GM19043 (cell line): ENCODE data around the gene FHL2.
"Not testable (repeated sequence)": the region's sequence is repeated elsewhere in the genome, so short reads cannot be mapped to it uniquely, and the experiment has no call there.

Source experiments
- ATAC-seq: cut with Tn5 transposase; IDR thresholded peaks from one replicate; pipeline ENCODE4 v1.9.1; 2021; ENCODE audit warnings: low read depth; ENCODE audit not compliant: unreplicated experiment

Gene FHL2

DNA sequence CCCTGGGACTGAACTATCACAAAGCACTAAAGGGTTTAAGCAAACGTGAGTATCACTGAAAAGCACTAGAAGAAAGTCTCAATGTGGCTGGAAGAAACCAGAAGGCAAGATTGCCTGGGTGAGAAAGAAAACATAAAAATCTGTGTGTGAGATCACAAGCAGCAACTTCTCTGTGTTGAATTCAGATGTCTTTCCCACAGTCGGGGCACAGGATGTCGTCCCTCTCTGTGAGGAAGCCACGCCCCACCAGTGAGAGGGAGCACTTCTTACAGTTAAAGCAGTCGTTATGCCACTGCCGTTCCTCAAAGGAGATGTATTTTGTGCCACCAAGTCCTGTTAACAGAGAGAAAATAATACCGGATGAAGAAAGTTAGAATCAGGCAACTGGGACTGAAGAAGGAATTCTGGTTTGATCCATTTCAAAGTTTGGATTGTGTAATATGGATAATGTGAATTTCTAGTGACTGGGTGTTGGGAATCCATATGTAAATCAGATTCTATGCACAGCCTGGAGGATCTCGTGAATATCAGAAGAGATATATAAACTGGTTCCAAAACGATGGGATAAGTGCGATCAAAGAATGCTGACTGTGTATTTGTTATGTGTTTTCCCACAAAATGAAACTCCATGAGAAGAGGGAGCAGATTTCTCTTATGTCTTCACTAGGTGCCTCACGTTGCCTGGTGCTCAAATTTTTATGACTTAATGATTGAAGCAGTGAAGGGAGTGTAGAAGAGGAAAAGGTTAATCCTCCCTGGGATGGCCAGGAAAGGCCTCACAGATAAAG is 37.6 kb downstream of the FHL2 start:
- no peak for ATAC-seq

DNA sequence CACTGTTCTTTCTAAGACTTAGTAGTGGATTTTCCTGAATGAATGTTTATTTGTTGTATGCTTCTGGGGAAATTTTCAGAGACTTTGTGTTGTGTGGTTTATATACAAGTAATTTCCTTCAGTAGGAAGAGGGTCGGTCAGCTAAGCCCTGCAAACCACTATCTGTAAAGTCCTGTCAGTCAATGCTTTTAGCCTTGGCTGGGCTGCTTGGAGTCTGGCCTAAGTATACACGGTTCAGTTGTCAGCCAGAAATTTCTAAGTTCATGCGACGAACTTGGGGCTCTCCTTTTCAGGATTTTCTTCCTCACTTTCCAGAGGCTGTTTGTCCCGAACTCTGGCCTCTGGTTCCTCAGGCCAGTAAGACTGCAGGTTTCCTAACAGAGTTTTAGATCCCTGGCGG is 40.3 kb downstream of the FHL2 start:
- ATAC-seq, result no peak

DNA sequence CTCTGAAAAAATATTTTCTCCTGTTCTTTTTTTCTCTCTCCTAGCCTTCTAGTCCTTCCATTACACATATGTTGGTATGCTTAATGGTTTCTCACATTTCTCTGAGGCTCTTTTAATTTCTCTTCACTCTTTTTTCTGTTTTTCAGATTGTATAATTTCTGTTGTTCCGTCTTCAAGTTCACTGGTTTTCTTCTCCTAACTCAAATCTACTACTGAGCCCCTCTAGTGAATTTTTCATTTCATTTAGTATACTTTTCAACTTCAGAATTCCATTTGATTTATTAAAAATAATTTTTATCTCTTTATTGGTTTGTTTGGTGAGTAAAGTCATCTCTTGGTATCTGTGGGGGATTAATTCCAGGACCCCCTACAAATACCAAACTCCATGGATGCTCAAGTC is 41.7 kb downstream of the FHL2 start:
- ATAC-seq, result no peak

DNA sequence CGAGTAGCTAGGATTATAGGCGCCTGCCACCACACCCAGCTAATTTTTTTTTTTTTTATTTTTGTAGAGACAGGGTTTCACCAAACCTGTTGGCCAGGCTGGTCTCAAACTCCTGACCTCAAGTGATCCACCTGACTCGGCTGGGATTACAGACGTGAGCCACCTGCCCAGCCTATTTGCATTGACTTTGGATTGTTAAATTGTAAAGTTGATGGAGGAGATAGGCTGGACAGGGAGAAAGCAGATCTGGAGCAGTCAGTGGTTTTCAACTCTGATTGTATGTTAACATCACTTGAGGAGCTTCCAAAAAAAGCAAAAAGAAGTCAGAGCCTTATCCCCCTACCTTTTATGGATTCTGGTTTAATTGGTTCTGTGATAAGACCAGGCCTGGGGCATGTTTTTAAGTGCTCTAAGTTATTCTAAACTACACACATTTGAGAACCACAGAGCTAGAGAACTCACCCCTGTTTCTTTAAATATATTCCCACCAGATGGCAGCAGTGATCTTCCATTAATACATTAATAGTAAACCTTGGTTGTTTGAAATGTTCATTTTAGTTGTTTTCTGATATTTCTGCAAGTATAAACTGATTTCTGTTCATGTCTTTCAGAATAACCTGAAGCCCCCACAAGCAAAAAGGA is 54.0 kb downstream of the FHL2 start:
- no peak for ATAC-seq

DNA sequence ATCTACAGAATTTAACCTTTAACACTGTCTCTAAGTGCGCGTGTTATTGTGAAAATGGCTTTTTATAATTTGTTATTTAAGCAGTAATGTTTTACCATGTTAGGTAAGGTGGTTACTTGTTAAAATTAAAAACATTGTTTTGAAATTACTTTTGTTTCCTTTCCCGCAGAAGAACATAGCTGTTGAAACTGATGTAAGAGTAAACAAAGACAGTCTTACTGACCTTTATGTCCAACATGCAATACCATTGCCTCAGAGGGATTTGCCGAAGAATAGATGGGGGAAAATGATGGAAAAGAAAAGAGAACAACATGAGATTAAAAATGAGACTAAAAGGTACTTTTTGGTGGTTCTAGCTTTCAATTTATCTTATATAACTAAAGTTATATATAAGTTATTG is 59.4 kb downstream of the FHL2 start:
- ATAC-seq, result no peak

DNA sequence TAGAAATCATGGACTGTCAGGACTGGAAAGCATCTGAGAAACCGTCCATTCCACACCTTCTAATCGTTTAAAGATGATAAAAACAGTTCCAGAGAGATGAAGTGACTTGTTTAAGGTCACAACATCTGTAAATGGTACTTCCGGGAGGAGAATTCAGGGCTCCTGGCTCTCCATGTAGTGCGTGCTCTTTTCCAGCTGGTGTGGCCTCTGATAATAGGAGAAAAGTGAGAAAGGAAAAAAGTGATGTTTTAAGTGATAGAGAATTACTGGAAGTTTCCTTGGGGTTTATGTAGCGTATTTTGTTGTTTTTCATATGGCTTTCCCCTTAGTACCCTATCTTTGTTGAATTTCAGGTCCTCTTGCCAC is 60.8 kb downstream of the FHL2 start:
- ATAC-seq, result peak; percentile 8

DNA sequence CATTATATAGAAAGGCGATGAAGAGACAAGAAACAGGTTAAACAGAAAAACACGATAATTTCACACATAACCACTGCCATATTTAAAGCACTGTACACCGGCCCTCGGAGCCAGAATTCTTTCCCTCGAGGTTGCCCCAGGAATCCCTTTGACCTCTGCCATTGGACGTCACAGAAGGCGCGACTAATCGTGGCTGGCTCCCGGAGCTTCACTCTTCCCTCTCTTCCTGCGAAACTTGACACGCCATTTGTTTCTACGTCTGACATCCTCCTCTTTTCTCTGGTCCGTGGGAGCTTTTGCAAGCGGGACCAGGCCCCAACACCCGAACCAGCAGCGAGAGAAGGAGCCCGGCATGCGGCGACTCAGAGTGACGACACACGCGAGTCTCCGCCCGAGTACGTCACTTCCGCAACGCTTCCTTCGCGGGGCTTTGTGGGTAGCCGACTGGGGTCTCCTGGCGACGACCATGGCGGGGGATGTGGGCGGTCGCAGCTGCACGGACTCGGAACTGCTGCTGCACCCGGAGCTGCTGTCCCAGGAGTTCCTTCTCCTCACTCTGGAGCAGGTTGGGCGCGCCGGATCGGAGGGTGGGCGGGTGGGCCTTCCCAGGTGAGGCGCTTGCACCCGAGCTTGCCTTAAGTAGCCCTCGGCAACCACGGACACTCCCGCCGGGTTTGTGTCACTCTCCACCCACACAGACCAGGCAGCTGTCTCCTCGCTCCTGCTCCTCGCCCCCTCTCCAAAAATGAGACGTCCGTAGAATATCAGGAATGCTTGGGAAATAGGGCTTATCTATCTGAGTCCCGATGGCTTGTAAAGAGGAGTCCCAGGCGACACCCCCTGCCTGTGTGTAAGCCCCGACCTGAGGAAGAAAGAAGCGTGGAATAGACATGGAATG is 61.5 kb downstream of the FHL2 start, which contains the start of gene C2orf49:
C2orf49 (plus strand) TSS at position 419 of the 898 bp plus-strand sequence; CDS start at position 467, 48 bp downstream.
- peak; percentile 94 for ATAC-seq

DNA sequence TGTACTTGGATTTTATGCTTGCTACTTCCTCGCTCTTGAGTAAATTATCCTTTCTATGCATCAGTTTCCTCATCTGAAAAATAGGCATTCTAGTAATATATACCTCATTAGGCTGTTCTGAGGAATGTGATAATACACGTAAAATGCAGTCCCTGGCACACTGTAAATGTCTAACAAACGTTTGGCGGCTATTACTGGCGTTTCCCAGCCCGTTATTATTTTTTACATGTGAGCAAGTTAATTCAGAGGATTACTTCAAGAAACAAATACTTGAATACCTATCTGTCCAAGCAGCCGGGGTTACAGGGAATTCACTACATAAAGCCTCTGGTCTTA is 62.1 kb downstream of the FHL2 start:
- ATAC-seq, result no peak

DNA sequence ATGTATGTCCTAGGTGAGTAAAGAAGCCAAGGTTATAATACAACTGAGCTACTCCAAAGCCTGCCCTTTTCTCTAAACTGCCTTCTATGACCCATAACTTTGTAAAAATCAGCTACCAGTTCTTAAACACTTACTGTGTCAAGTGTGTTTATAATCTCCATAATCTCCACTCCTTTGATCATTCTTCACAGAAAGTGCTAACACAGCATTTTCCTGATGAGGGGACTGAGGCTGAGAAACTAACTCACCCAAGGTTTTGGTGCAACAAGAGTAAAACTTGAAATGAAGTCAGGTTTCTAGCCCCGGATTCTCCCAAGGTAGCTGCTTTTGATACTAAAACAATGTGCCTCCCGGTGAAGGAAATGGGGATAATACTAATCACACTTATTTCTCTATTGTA is 63.4 kb downstream of the FHL2 start:
- no peak for ATAC-seq

DNA sequence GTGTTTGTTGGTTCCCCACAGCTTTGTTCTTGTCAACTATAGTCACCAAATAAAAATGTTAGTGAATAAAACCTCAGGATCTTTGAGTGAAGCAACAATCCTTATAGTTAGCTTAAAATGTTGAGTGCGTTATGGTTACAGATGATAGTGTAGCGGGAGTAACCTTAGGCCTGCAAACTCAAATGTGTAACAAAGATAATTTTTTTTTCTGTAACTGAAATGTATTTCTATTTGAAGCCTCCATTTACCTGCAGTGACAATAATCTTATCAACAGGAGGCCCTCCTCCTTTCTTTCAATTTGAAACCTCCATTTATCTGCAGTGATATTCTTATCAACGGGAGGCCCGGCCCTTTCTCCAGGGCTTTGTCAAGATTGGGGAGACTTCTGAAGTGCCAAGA is 64.6 kb downstream of the FHL2 start:
- no peak for ATAC-seq

DNA sequence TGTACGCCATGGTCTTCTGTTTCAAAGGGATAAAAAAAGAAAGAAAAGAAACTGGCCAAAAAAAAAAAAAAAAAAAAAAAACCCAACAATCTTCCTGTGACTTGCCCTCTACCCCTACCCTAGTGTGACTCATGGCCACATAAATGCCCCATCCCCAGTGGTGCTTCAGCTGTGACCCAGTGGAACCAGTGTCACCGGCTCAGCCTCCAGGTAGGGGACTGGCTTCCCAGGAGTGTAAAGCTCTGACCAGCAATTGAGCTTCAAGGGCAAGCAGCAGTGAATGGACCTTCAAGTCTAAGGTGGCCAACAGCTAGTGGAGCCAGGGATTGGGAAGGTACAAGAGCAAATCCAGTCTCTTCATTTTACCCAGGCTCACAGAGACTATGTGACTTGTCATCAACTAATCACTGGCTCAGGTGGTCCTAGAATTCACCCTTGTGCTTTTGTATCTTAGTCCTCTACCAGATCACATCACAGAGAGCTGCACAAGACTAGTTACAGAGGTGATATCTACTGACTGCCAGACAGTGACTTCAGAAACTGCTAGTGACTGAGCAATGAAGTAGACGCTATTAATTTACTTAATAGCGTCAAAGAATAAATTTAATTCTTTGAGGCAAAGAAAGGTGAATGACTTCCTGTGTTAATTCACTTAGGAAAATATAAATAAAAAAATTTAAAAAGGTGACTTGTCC is 68.0 kb downstream of the FHL2 start:
- no peak for ATAC-seq

DNA sequence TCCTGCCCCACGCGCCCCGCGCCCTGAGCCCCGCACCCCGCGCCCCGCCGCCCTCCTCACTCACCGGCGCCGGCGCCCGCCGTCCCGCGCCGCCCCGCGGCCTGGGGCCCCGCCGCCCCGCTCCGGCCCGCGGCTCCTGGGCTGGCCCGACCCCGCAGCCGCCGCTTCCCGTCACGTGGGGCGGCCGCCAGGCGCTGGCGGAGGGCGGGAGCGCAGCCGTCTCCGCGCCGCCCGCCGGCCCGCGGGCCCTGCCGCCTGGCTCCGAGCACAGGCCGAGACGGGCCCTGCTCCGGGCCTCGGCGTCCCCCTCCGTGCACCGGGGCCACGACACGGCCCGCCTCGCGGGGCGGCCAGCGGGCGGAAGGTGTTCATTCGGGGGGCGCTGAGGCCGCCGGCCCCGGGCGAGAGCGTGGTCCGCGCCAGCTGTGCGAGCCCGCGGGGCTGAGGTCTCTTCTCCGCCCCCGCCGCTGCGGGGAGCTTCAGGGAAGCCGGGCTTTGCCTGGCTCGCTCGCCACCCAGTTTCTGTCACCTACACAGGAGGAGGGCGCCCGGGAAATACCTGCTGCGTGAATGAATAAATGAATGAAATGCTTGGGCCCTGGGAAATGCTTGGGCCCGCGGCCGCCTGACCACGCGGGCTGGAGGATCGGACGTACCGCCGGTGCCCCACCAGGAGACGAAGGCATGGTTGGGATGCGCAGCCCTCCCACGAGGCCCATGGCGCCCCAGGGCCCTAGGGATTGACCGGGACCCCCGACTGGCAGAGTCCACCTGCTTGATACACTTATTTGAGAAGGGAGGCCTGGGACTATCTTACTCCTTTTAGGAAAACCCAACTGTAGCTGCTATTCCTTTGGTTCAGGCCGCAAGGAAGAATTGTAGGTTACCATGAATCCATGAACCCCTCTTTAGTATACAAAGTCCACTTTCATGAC is 69.0 kb downstream of the FHL2 start, which contains the start of gene TGFBRAP1:
TGFBRAP1 (minus strand) TSS at position 175 of the 935 bp plus-strand sequence. CDS start 21,434 bp downstream, outside the sequence.
- peak; percentile 70 for ATAC-seq

DNA sequence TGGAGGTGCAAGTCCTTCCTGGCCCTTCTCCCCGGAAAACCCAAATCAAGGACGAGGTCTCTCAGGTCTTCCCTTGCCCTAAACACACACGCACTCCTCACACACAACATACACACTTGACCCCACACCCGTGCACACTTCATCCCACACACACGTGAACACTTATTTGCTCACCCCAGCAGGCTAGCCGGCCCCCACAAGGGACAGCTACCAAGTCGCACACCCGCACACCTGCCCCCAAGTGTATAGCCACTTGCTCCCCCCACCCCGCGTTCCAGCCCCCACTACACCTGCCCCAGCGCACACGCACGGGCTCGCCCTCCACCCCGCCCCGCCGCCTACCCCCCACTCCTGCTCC is 69.7 kb downstream of the FHL2 start:
- ATAC-seq, result no peak

DNA sequence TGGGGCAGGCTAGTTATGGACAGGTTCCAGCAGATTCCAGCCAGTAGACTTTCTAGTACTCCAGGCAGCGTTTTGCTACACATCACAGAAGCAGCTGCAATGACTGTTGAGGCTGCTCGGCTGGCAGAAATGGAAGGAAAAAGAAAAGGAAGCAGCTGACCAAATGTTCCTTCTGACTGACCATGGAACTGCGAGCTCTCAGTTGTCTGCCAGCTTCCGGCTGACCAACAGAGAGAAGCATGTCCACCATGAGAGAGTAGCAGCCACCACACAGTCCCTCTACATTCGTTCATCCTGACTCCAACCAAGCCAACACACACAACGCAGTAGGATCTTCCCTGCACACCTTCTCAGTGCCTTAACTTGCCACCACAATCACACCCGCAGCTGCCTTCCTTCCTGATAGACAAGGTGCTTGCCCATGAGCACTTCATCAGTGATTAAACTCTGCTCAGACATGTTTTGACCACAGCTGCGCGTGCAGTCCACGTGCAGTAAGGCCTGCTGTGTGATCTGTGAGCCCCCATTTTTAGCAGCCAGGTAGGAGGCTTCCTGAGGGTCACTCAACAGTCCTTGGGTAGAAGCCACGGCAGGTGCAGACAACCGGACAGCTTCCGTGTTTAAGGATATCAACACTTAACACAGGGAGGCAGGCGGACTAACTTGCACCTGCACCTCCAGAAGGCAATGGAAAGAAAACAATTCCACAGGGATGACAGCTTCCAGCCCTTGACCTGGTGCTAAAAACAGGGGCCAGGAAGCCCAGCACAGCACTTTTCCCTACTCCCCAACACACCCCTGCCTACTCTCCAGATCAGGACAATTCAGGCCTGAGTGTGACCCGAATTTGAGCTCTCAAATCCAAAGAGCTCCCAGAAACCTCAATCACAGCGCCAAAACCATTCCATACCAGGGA is 70.3 kb downstream of the FHL2 start:
- ATAC-seq, result peak; percentile 30

DNA sequence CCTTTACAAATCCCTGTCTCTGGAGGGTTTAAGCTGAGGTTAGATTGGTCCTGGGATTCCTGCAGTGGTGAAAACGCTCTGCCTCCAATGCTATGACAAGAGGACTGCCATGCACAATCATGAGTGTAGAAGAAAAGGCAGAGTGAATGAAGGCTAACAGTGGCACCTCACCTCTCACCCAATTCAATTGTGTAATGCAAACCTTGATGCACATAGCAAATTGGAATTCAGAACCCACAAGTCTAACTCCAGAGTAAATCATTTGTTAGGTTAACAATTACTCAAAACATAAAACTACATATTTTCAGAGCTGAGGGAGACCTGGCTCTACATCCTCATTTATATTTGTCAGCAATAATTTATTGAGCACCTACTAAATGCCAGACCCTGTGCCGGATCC is 71.2 kb downstream of the FHL2 start:
- no peak for ATAC-seq

DNA sequence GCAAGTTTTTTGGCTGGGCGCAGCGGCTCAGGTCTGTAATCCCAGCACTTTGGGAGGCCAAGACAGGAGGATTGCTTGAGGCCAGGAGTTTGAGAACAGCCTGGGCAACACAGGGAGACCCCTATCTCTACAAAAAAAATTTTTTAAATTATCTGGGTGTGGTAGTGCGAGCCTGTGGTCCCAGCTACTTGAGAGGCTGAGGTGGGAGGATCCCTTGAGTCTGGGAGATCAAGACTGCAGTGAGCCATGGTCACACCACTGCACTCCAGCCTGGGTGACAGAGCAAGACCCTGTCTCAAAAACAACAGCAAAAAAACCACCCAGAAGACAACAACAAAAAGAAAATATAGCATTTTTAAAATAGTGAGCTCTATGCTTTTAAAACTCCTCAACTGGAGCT is 71.6 kb downstream of the FHL2 start:
- ATAC-seq, result not testable (repeated sequence)

DNA sequence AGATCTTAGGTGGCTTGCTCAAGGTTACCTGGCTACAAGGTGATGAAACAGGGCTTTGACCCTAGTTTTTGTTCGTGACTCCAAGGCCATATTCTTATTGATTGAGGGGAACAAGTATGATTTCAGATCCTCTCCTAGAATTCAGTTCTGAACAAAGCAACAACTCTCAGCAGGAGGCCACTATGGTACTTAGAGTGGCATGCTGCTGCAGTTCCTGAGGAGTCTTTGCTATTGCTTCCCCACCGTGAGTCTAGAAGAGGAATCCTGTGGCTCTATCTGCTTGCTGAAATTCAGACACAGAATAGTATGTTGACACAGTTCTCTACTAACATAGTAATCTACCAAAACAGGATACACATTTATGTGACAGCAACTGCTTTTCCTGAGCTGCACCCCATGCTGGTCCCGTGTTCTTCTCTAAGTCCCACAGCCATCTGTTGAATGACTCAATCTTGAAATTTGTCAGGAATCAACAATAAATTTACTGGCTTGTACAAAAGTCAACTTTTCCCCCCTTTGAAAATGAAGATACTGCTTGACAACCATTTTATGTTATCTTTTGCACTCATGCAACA is 73.4 kb downstream of the FHL2 start:
- ATAC-seq, result no peak

DNA sequence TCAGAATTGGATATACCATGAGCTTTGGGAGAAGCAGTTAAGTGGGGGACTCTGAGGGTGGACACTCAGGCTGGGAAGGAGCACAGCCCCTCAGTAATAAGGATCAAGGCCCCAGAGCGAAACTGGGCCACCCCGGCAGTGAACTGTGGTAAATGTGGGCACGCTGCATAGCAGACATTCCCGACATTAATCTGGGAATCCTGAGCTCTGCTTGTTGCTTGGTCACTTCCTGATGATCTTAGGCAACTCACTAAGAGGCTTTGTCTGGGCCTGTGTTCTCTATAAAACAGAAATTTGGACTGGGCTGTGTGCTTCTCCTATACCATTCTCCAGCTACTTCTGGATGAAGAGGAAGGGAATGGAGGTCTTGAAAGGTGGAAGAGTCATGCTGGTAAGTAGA is 74.1 kb downstream of the FHL2 start:
- no peak for ATAC-seq
